NT2/D1 (cell line): ENCODE measurements around the gene KIDINS220.

ENCODE experiments used
- DNase-seq: peaks from one replicate; pipeline ENCODE4 v3.0.0-alpha.2; 2011; ENCODE audit warnings: low read depth, low spot score
- H3K27me3 ChIP-seq: 2 replicates; pipeline ENCODE4 v1.6.0; 2011; ENCODE audit warnings: mild to moderate bottlenecking; ENCODE audit not compliant: insufficient read length, insufficient read depth
- H3K36me3 ChIP-seq: 2 replicates; pipeline ENCODE4 v1.6.1; 2011; ENCODE audit warnings: mild to moderate bottlenecking, low read length, mixed read lengths; ENCODE audit not compliant: insufficient read depth, insufficient read length
- H3K4me1 ChIP-seq: 2 replicates; pipeline ENCODE4 v1.5.1; 2011; ENCODE audit not compliant: insufficient read depth, insufficient read length
- H3K4me3 ChIP-seq: 2 replicates; pipeline ENCODE4 v1.5.1; 2011; ENCODE audit warnings: low read depth; ENCODE audit not compliant: insufficient read length
- H3K9ac ChIP-seq: 2 replicates; pipeline ENCODE4 v1.6.0; 2011; ENCODE audit warnings: low read depth; ENCODE audit not compliant: insufficient read length
- H3K9me3 ChIP-seq: 2 replicates; pipeline ENCODE4 v1.5.1; 2011; ENCODE audit warnings: mild to moderate bottlenecking, low read length; ENCODE audit not compliant: insufficient read depth
- SUZ12 ChIP-seq: IDR thresholded peaks from 2 replicates; pipeline ENCODE4 v1.6.1; 2011; ENCODE audit not compliant: insufficient read length, insufficient read depth; ENCODE audit errors: extremely low read depth
- YY1 ChIP-seq: IDR thresholded peaks from 2 replicates; pipeline ENCODE4 v1.6.1; 2011; ENCODE audit not compliant: insufficient read length, insufficient read depth
- ZNF274 ChIP-seq: IDR thresholded peaks from 2 replicates; pipeline ENCODE4 v1.6.1; 2011; ENCODE audit warnings: mild to moderate bottlenecking, low read depth, low read length

Gene KIDINS220

GRCh38 chr2:8774371-8774770 is 63.0 kb downstream of the KIDINS220 start:
- TF ChIP-seq ZNF274 (no peak), YY1 (no peak), SUZ12 (no peak)
- H3K36me3 ChIP-seq: peaks cover 26% of the 10 kb centered on the region
- no peaks in the 10 kb centered on the region for H3K27me3 ChIP-seq

DNA sequence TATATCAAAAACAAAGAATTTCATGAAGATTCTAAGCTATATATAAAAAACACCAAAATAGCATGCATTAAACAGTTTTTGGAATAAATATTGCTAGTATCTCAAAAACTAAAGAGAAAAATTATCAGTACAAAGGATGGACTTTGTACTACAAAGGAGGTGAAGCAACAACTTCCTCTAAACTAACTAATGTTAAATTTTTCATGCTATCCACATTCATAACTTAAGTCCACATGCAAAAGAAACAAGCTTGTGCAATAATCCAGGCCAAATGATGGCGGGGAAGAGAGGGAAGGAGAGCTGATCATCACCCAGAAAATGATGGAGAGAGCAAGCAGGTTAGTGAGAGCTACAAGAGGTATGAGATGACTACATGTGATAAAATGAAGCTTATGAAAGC is 70.1 kb downstream of the KIDINS220 start:
- H3K36me3 ChIP-seq: peaks cover 5% of the 10 kb centered on the region
- H3K4me1 ChIP-seq: no peaks in the 10 kb centered on the region
- no peak overlapping the region for H3K9ac ChIP-seq
- no peaks in the 10 kb centered on the region for H3K9me3 ChIP-seq
- no peak for TF ChIP-seq SUZ12
- no peak for TF ChIP-seq YY1
- TF ChIP-seq ZNF274: no peak
- DNase-seq: no peak
- H3K4me3 ChIP-seq: no peak overlapping the region
- no peaks in the 10 kb centered on the region for H3K27me3 ChIP-seq

More at GRCh38 chr2:8774371-8774770, 63.0 kb downstream of the KIDINS220 start:
- Histone ChIP-seq H3K4me1 (no peaks in the 10 kb centered on the region), H3K9me3 (no peaks in the 10 kb centered on the region), H3K4me3 (no peak overlapping the region), H3K9ac (no peak overlapping the region)
- no peak for DNase-seq

DNA sequence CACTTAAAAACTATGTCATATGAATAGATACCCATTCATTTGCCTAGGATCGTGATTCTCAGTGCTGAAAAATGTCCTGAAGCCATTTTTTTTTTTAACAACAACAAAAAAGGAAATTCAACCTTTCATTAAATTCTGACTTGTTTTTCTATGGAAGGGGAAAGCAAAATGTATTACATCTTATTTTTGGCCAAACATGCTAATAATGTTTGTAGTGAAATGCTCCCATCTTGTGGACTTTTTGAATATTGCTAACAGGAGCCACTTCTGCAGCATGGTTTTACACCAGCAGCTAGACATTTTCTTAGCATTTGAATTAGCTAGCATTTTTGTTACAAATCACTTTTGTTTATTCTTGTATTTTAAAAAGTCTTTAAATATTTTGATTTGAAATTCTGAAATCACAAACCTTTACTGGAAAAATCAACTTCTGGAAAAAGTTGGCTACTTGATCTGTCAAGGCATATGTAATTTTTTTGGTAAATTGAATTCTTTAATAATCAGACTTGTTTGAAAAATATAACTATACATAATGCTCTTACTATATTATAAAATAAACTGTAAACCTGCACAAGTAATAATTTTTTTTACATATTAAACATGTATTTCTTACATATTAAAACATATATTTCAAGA is 75.8 kb downstream of the KIDINS220 start:
- TF ChIP-seq YY1 (no peak), ZNF274 (no peak), SUZ12 (no peak)
- Histone ChIP-seq H3K9me3 (peaks cover under 1% of the 10 kb centered on the region; the same call in 1 of the 2 replicates), H3K4me3 (no peak overlapping the region), H3K9ac (no peak overlapping the region), H3K36me3 (peaks cover 3% of the 10 kb centered on the region), H3K27me3 (no peaks in the 10 kb centered on the region), H3K4me1 (no peaks in the 10 kb centered on the region)
- DNase-seq: peak; percentile 35

- no peak overlapping the region for H3K9ac ChIP-seq
- no peaks in the 10 kb centered on the region for H3K27me3 ChIP-seq
- TF ChIP-seq SUZ12 (no peak), YY1 (no peak), ZNF274 (no peak)
- no peak overlapping the region for H3K4me3 ChIP-seq
- H3K4me1 ChIP-seq: no peaks in the 10 kb centered on the region
- peaks cover 10% of the 10 kb centered on the region for H3K9me3 ChIP-seq
- DNase-seq: no peak
- H3K36me3 ChIP-seq: peaks cover 3% of the 10 kb centered on the region
These were observed 80.7 kb downstream of the KIDINS220 start for GRCh38 chr2:8756716-8757115.

GRCh38 chr2:8756230-8756629 is 81.2 kb downstream of the KIDINS220 start:
- Histone ChIP-seq H3K36me3 (peaks cover 3% of the 10 kb centered on the region), H3K9ac (no peak overlapping the region), H3K4me3 (no peak overlapping the region), H3K4me1 (no peaks in the 10 kb centered on the region), H3K27me3 (no peaks in the 10 kb centered on the region), H3K9me3 (peaks cover 10% of the 10 kb centered on the region)
- DNase-seq: no peak
- TF ChIP-seq YY1 (no peak), ZNF274 (no peak), SUZ12 (no peak)

GRCh38 chr2:8754106-8754776 is 83.2 kb downstream of the KIDINS220 start:
- Histone ChIP-seq H3K9ac (no peak overlapping the region), H3K4me1 (no peaks in the 10 kb centered on the region), H3K27me3 (no peaks in the 10 kb centered on the region), H3K9me3 (peaks cover 10% of the 10 kb centered on the region), H3K4me3 (no peak overlapping the region), H3K36me3 (peaks cover 3% of the 10 kb centered on the region)
- DNase-seq: no peak
- TF ChIP-seq YY1: no peak
- no peak for TF ChIP-seq SUZ12
- TF ChIP-seq ZNF274: no peak

GRCh38 chr2:8753609-8754008 is 83.8 kb downstream of the KIDINS220 start:
- TF ChIP-seq YY1 (no peak), SUZ12 (no peak), ZNF274 (no peak)
- H3K9ac ChIP-seq: no peak overlapping the region
- DNase-seq: no peak

More at GRCh38 chr2:8753609-8754008, 83.8 kb downstream of the KIDINS220 start:
- peaks cover 3% of the 10 kb centered on the region for H3K36me3 ChIP-seq
- H3K27me3 ChIP-seq: no peaks in the 10 kb centered on the region
- peaks cover 10% of the 10 kb centered on the region for H3K9me3 ChIP-seq
- no peak overlapping the region for H3K4me3 ChIP-seq
- no peaks in the 10 kb centered on the region for H3K4me1 ChIP-seq
